Thyroid gland (tissue), 4 donors: ENCODE measurements around the gene DAPL1. TPM values are rescaled to one million over a fixed set of nuclear protein-coding genes. Genes with fewer than 3 reads are reported as not detected.
A peak's percentile ranks its signal among the peaks of the same experiment; 100 is the strongest.

Experiments
- DNase-seq, 2 donors: peaks; one replicate each; pipeline ENCODE4 v3.0.0-alpha.2; 2019
- H3K27ac ChIP-seq, 3 donors: fragments of 200-600 bp; sonication (generic); 1 replicate in 2 of 3; 2 replicates in 1 of 3; pipeline ENCODE4 v1.5.1; 2016 to 2019; ENCODE audit warnings: mild to moderate bottlenecking in 1 of 3, moderate library complexity in 1 of 3
- H3K27me3 ChIP-seq: fragments of 200-600 bp; sonication (generic); one replicate; pipeline ENCODE4 v1.5.1; 2019
- H3K36me3 ChIP-seq, 2 donors: fragments of 200-600 bp; sonication (generic); one replicate each; pipeline ENCODE4 v1.5.1; 2016 to 2019
- H3K4me1 ChIP-seq, 2 donors: fragments of 200-600 bp; sonication (generic); one replicate each; pipeline ENCODE4 v1.5.1; 2017 to 2019
- H3K4me3 ChIP-seq, 3 donors: fragments of 200-600 bp; sonication (generic); replicated peaks in 1 of 3; 1 replicate in 2 of 3; 2 replicates in 1 of 3; pipeline ENCODE4 v1.5.1; 2016; ENCODE audit warnings: mild to moderate bottlenecking in 1 of 3
- H3K9me3 ChIP-seq: fragments of 200-600 bp; sonication (generic); one replicate; pipeline ENCODE4 v1.5.1; 2017
- POLR2A ChIP-seq, 2 donors: fragments of 450-650 bp; IDR thresholded peaks; one replicate each; pipeline ENCODE4 v1.6.1; 2017; ENCODE audit warnings: antibody characterized with exemption in 2 of 2, mild to moderate bottlenecking in 2 of 2, moderate library complexity in 1 of 2
- WGBS, 2 donors: methylation state at CpG; one replicate each; pipeline ENCODE4 v1.1.5; 2017; 5-methylcytosine and 5-hydroxymethylcytosine counted together
- intact Hi-C: fragments of 100-400 bp; cut with DNase I; formaldehyde crosslinking; loops from one replicate; pipeline ENCODE4 v1.15.1; 2023
- total RNA-seq, 4 donors: library from RNA; depleted of rRNA; stranded (reverse); fragments of >200 nt; gene quantifications; one replicate each; pipeline ENCODE4 v1.2.3, GENCODE V29; 2016
- TF ChIP-seq, protein P1 (sequence below), 6 experiments: fragments of 200-600 bp in 3 of 6; fragments of 450-650 bp in 3 of 6; sonication (generic) in 3 of 6; IDR thresholded peaks; one replicate each; pipeline ENCODE4 v1.5.1; 2016 to 2019; ENCODE audit warnings: antibody characterized with exemption in 6 of 6, mild to moderate bottlenecking in 2 of 6, inconsistent platforms in 1 of 6, moderate library complexity in 1 of 6

The DAPL1 gene
- total RNA-seq, 4 donors from 2014 or later = 12.3 to 68.9 (median 28.1) TPM

GRCh38 chr2:158756331-158756730 lies 38.8 kb upstream of the DAPL1 start:
- intact Hi-C loops = no loop called here
- Histone ChIP-seq H3K36me3 (no peaks in the 10 kb centered on the region), H3K4me1 (peaks cover 0 to 6% of the 10 kb centered on the region in 2 donors), H3K27me3 (no peaks in the 10 kb centered on the region), H3K27ac (no peak overlapping the region), H3K9me3 (no peaks in the 10 kb centered on the region), H3K4me3 (no peak overlapping the region)
- 94 to 95% methylated on average over 8 of the region's 8 CpGs for WGBS, 2 donors
- TF ChIP-seq, protein P1, sequence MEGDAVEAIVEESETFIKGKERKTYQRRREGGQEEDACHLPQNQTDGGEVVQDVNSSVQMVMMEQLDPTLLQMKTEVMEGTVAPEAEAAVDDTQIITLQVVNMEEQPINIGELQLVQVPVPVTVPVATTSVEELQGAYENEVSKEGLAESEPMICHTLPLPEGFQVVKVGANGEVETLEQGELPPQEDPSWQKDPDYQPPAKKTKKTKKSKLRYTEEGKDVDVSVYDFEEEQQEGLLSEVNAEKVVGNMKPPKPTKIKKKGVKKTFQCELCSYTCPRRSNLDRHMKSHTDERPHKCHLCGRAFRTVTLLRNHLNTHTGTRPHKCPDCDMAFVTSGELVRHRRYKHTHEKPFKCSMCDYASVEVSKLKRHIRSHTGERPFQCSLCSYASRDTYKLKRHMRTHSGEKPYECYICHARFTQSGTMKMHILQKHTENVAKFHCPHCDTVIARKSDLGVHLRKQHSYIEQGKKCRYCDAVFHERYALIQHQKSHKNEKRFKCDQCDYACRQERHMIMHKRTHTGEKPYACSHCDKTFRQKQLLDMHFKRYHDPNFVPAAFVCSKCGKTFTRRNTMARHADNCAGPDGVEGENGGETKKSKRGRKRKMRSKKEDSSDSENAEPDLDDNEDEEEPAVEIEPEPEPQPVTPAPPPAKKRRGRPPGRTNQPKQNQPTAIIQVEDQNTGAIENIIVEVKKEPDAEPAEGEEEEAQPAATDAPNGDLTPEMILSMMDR (IDR thresholded peaks at IDR 0.05) = no peak
- no peak for TF ChIP-seq POLR2A (IDR thresholded peaks at IDR 0.05)
- no peak for DNase-seq

- Histone ChIP-seq H3K27me3 (no peaks in the 10 kb centered on the region), H3K36me3 (no peaks in the 10 kb centered on the region), H3K4me1 (peaks cover 0 to 11% of the 10 kb centered on the region in 2 donors), H3K27ac (no peak overlapping the region), H3K9me3 (no peaks in the 10 kb centered on the region), H3K4me3 (no peak overlapping the region)
- intact Hi-C loops = no loop called here
- no peak for DNase-seq
- TF ChIP-seq, protein P1 (IDR thresholded peaks at IDR 0.05) = no peak
- no peak for TF ChIP-seq POLR2A (IDR thresholded peaks at IDR 0.05)
- 88 to 94% methylated on average over 10 of the region's 10 CpGs for WGBS, 2 donors
Observed at GRCh38 chr2:158756976-158757375, 38.1 kb upstream of the DAPL1 start.

- WGBS, 2 donors = 63 to 83% methylated on average over 1 of the region's 1 CpG
Observed at GRCh38 chr2:158760887-158761286, 34.2 kb upstream of the DAPL1 start.

DNA sequence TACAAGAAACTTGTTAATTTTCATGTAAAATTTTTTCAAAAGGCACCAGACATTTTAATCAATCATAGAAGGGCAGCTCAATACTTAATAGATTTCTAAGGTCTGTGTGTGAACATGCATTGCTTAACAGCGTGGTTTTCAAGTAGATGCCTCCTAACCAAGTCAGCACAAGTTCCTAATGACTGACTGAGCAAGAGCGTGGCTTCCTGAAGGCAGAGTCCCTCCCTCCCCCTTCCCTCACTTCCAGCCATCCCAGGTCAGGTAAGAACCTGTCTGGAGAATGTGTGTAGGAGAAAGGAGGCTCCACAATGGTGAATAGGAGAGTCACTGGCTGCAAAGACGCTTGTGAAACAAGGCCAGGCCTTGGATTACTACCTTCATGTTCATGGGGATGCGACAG lies 33.5 kb upstream of the DAPL1 start:
- WGBS, 2 donors = 51 to 60% methylated on average over 4 of the region's 4 CpGs
- no peaks in the 10 kb centered on the region for H3K36me3 ChIP-seq
- peak overlapping the region in 1 of 3 donors; percentile 11 for H3K27ac ChIP-seq
- H3K4me1 ChIP-seq = peaks cover 0 to 12% of the 10 kb centered on the region in 2 donors
- H3K27me3 ChIP-seq = no peaks in the 10 kb centered on the region
- H3K9me3 ChIP-seq = no peaks in the 10 kb centered on the region
- intact Hi-C loops = no loop called here
- peak; percentile 67 to 68 for DNase-seq
- no peak overlapping the region for H3K4me3 ChIP-seq
- no peak for TF ChIP-seq POLR2A (IDR thresholded peaks at IDR 0.05)
- TF ChIP-seq, protein P1 (IDR thresholded peaks at IDR 0.05) = no peak

More at GRCh38 chr2:158760887-158761286, 34.2 kb upstream of the DAPL1 start:
- no peak for DNase-seq
- Histone ChIP-seq H3K27ac (no peak overlapping the region), H3K9me3 (no peaks in the 10 kb centered on the region), H3K4me3 (no peak overlapping the region), H3K27me3 (no peaks in the 10 kb centered on the region), H3K36me3 (no peaks in the 10 kb centered on the region), H3K4me1 (peaks cover 0 to 12% of the 10 kb centered on the region in 2 donors)
- intact Hi-C loops = no loop called here
- TF ChIP-seq, protein P1 (IDR thresholded peaks at IDR 0.05) = no peak
- TF ChIP-seq POLR2A (IDR thresholded peaks at IDR 0.05) = no peak

DNA sequence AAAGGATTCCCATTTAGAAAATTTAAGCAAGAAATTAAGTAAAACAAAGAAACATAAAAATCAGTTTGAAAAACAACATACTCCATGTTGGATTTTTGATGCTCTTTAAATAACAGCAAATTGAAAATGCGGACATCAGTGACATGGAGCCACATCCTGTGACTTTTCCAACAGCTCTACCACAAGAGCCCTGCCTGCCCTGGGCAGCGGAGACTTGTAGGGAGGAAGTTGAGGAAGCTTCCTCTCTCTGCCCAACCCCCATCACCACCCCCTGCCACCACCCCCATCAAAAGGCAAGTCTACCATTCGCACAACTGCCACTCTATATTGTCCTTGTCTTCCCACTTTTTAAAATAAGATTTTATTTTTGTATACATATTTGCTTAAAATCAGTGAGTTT lies 32.8 kb upstream of the DAPL1 start:
- no peak overlapping the region for H3K27ac ChIP-seq
- 82 to 93% methylated on average over 3 of the region's 3 CpGs for WGBS, 2 donors
- DNase-seq = no peak
- H3K4me1 ChIP-seq = peaks cover 0 to 12% of the 10 kb centered on the region in 2 donors
- H3K4me3 ChIP-seq = no peak overlapping the region
- H3K9me3 ChIP-seq = no peaks in the 10 kb centered on the region
- no peaks in the 10 kb centered on the region for H3K36me3 ChIP-seq
- intact Hi-C loops = no loop called here
- TF ChIP-seq, protein P1 (IDR thresholded peaks at IDR 0.05) = no peak
- TF ChIP-seq POLR2A (IDR thresholded peaks at IDR 0.05) = no peak
- no peaks in the 10 kb centered on the region for H3K27me3 ChIP-seq
